Endothelial cell of umbilical vein (primary cell): Measurements from ENCODE around the gene CSK. TPM values are rescaled to one million over a fixed set of nuclear protein-coding genes. Genes with fewer than 3 reads are reported as not detected.

Experiments used
- BruUV-seq: library from RNA; stranded (reverse); fragments of 400-500 nt; replicated peaks from 2 replicates; lab custom pipeline; 2021; lab: Mats Ljungman, UMichigan
- CTCF ChIA-PET: fragments of 300-600, 350-600 bp; sonication (Branson Sonifier 250); formaldehyde crosslinking; loops from one replicate; lab custom pipeline; 2021; ENCODE audit warnings: antibody characterized with exemption, inconsistent platforms; lab: Charles Lee
- POLR2A ChIA-PET: fragments of 300-600, 350-600 bp; sonication (Branson Sonifier 250); formaldehyde crosslinking; loops from one replicate; lab custom pipeline; 2021; ENCODE audit warnings: antibody characterized with exemption, inconsistent platforms; lab: Charles Lee
- DNase-seq: peaks from one replicate; pipeline ENCODE4 v3.0.0-alpha.2; 2011; ENCODE audit warnings: low read depth, low spot score
- FAIRE-seq: peaks from 2 replicates; lab custom pipeline; 2011; peaks lifted over from hg19 to GRCh38; lab: Jason Lieb, UNC
- H2AFZ ChIP-seq: 2 replicates; pipeline ENCODE4 v1.6.0; 2012; ENCODE audit warnings: low read depth, low read length, control low read depth, inconsistent platforms
- H3K27ac ChIP-seq: 2 replicates; pipeline ENCODE4 v1.5.1; 2011; ENCODE audit warnings: low read depth, mild to moderate bottlenecking, control low read depth, low read length, moderate library complexity; ENCODE audit not compliant: insufficient read depth
- H3K27me3 ChIP-seq, 2 experiments: 2 replicates each; pipeline versions ENCODE4 v1.6.0 to v1.6.1; 2011; ENCODE audit warnings: low read length in 2 of 2, mixed read lengths in 1 of 2; ENCODE audit not compliant: control insufficient read depth in 2 of 2, insufficient read depth in 2 of 2
- H3K36me3 ChIP-seq, 2 experiments: 2 replicates in 1 of 2; 3 replicates in 1 of 2; pipeline ENCODE4 v1.5.1; 2011; ENCODE audit warnings: low read length in 2 of 2, mild to moderate bottlenecking in 1 of 2, moderate library complexity in 1 of 2; ENCODE audit not compliant: control insufficient read depth in 2 of 2, insufficient read depth in 2 of 2; ENCODE audit errors: extremely low read depth in 1 of 2
- H3K4me1 ChIP-seq: 3 replicates; pipeline ENCODE4 v1.5.1; 2011; ENCODE audit warnings: mild to moderate bottlenecking, low read length; ENCODE audit not compliant: control insufficient read depth, insufficient read depth; ENCODE audit errors: extremely low read depth
- H3K4me2 ChIP-seq: 2 replicates; pipeline ENCODE4 v1.6.1; 2011; ENCODE audit warnings: low read length, control low read depth, mixed read lengths; ENCODE audit not compliant: insufficient read depth
- H3K4me3 ChIP-seq, 3 experiments: fragments of 200-600 bp in 1 of 3; sonication (generic), shearing (Covaris generic) in 1 of 3; replicated peaks in 1 of 3; 2 replicates each; pipeline ENCODE4 v1.5.1; 2011 to 2016; ENCODE audit warnings: control low read depth in 3 of 3, low read length in 3 of 3, mild to moderate bottlenecking in 2 of 3, inconsistent platforms in 1 of 3, low read depth in 1 of 3, moderate library complexity in 1 of 3; ENCODE audit not compliant: insufficient read depth in 1 of 3
- H3K79me2 ChIP-seq: 2 replicates; pipeline ENCODE4 v1.6.0; 2012; ENCODE audit warnings: low read length, inconsistent platforms; ENCODE audit not compliant: control insufficient read depth, insufficient read depth
- H3K9ac ChIP-seq: replicated peaks from 2 replicates; pipeline ENCODE3; 2011; ENCODE audit warnings: low read length, control low read depth; ENCODE audit not compliant: insufficient read depth; ENCODE audit errors: extremely low read depth
- H3K9me1 ChIP-seq: replicated peaks from 3 replicates; pipeline ENCODE4 v1.6.0; 2011; ENCODE audit warnings: mild to moderate bottlenecking, low read length; ENCODE audit not compliant: control insufficient read depth, insufficient read depth; ENCODE audit errors: extremely low read depth
- H3K9me3 ChIP-seq: replicated peaks from 2 replicates; pipeline ENCODE4 v1.5.1; 2012; ENCODE audit warnings: low read length, inconsistent platforms; ENCODE audit not compliant: control insufficient read depth, insufficient read depth
- H4K20me1 ChIP-seq: replicated peaks from 2 replicates; pipeline ENCODE3; 2011; ENCODE audit warnings: mild to moderate bottlenecking, low read length; ENCODE audit not compliant: control insufficient read depth, insufficient read depth; ENCODE audit errors: extremely low read depth
- CTCF ChIP-seq, 2 donors: IDR thresholded peaks; 1 replicate in 1 of 2; 2 replicates in 1 of 2; pipeline ENCODE4 v1.5.1; 2011; ENCODE audit warnings: low read length in 2 of 2, mild to moderate bottlenecking in 2 of 2, moderate library complexity in 2 of 2, control low read depth in 1 of 2, inconsistent platforms in 1 of 2, low read depth in 1 of 2; ENCODE audit not compliant: insufficient read depth in 1 of 2; ENCODE audit errors: extremely low read depth in 1 of 2
- EZH2 ChIP-seq: IDR thresholded peaks from 2 replicates; pipeline ENCODE4 v1.6.1; 2012; ENCODE audit warnings: borderline replicate concordance, low read depth, mild to moderate bottlenecking, moderate library complexity, low read length, inconsistent platforms; ENCODE audit not compliant: severe bottlenecking
- FOS ChIP-seq: IDR thresholded peaks from 2 replicates; pipeline ENCODE4 v1.6.1; 2011; ENCODE audit warnings: mild to moderate bottlenecking, low read length, moderate library complexity, borderline replicate concordance; ENCODE audit not compliant: insufficient read depth
- GATA2 ChIP-seq: IDR thresholded peaks from 2 replicates; pipeline ENCODE4 v1.7.0; 2011; ENCODE audit warnings: low read depth, mild to moderate bottlenecking, moderate library complexity, mixed read lengths, low read length; ENCODE audit not compliant: insufficient read length, insufficient read depth
- JUN ChIP-seq: IDR thresholded peaks from 2 replicates; pipeline ENCODE4 v1.6.1; 2011; ENCODE audit warnings: borderline replicate concordance, low read depth; ENCODE audit not compliant: insufficient read length, insufficient read depth
- MAX ChIP-seq: IDR thresholded peaks from 2 replicates; pipeline ENCODE4 v1.6.1; 2011; ENCODE audit not compliant: insufficient read depth, insufficient read length
- MYC ChIP-seq: IDR thresholded peaks from one replicate; pipeline ENCODE4 v1.6.1; 2011; ENCODE audit warnings: mild to moderate bottlenecking, low read depth, low read length
- POLR2A ChIP-seq: IDR thresholded peaks from 2 replicates; pipeline ENCODE4 v1.6.1; 2012; ENCODE audit warnings: low read depth, mild to moderate bottlenecking, control low read depth, low read length
- POLR2AphosphoS5 ChIP-seq: IDR thresholded peaks from 2 replicates; pipeline ENCODE4 v1.6.1; 2012; ENCODE audit warnings: low read depth, mild to moderate bottlenecking, control low read depth, low read length, moderate library complexity; ENCODE audit not compliant: insufficient read depth
- dilution Hi-C: fragments of 300-500 bp; cut with MboI; formaldehyde crosslinking; loops from one replicate; pipeline ENCODE4 v1.15.0; 2019; ENCODE audit warnings: low sequenced_read_pairs; ENCODE audit not compliant: extremely low pct_ligation_motif_present
- intact Hi-C: fragments of 100-400 bp; cut with micrococcal nuclease; formaldehyde crosslinking; loops from one replicate; pipeline ENCODE4 v1.10.0; 2022
- polyA plus RNA-seq, 4 experiments: library from polyadenylated mRNA; depleted of rRNA in 3 of 4; stranded (reverse) in 3 of 4; unstranded in 1 of 4; fragments of >200 nt; gene quantifications; 2 replicates each; pipeline versions ENCODE4 v1.2.1 to v1.2.3, GENCODE V29; 2011 to 2012; ENCODE audit warnings: missing spikeins in 1 of 4
- total RNA-seq: library from RNA; stranded (reverse); gene quantifications from 2 replicates; pipeline ENCODE4 v1.2.3, GENCODE V29; 2021

Gene CSK
- total and polyA plus RNA-seq, 2 donors (not counting 3 experiments of a cell fraction or from before 2014, with no cell fraction given), result 41.2 to 104 TPM

- intact Hi-C loops, result no loop called here
- POLR2A ChIA-PET, result no interaction called here
- H3K4me2 ChIP-seq, result no peak overlapping the region
- CTCF ChIA-PET, result interaction anchor here (0.8 to 6.5 kb wide), 9 partner anchors 8 to 158 kb away, joined by 3 to 69 read pairs (median 7); partner anchors contain the start of genes CSK and LMAN1L
- H3K9ac ChIP-seq, result no peak overlapping the region
- no peaks in the 10 kb centered on the region for H3K9me1 ChIP-seq
- peaks cover 0 to 5% of the 10 kb centered on the region in 2 experiments for H3K36me3 ChIP-seq
- peaks cover 83% of the 10 kb centered on the region for H3K79me2 ChIP-seq
- FAIRE-seq (no peak), DNase-seq (no peak)
- no peak overlapping the region for H3K27ac ChIP-seq
- TF ChIP-seq GATA2 (no peak), EZH2 (no peak), POLR2A (no peak), MAX (no peak), CTCF (IDR thresholded peaks at IDR 0.05; ENCODE audit: extremely low read depth in 1 of 2, insufficient read depth in 1 of 2, low read depth in 1 of 2, low read length in 2 of 2) (no peak), MYC (no peak), JUN (no peak), POLR2AphosphoS5 (no peak), FOS (no peak)
- H3K4me1 ChIP-seq, result peaks cover 6% of the 10 kb centered on the region
- no peak overlapping the region for H2AFZ ChIP-seq
- H4K20me1 ChIP-seq, result no peaks in the 10 kb centered on the region
- H3K9me3 ChIP-seq, result no peaks in the 10 kb centered on the region
- no peak overlapping the region for H3K4me3 ChIP-seq
- dilution Hi-C loops, result no loop called here
- H3K27me3 ChIP-seq, result no peaks in the 10 kb centered on the region
- no TSS peak for BruUV-seq
These were observed 10.5 kb downstream of the CSK start for GRCh38 chr15:74792227-74793016.
